OCI-LY3 (cell line): ENCODE results near the gene ROR2.

Source experiments
- H2AFZ ChIP-seq: fragments of 200-600, 300-600 bp; shearing (Covaris generic); 2 replicates; pipeline ENCODE4 v1.6.0; 2014; ENCODE audit warnings: antibody characterized with exemption, low read depth, low read length
- H3K27ac ChIP-seq: fragments of 200-600, 300-600 bp; sonication (generic); 2 replicates; pipeline ENCODE4 v1.5.1; 2014; ENCODE audit warnings: mild to moderate bottlenecking, low read length, moderate library complexity, mixed read lengths
- H3K27me3 ChIP-seq: fragments of 200-600, 300-600 bp; sonication (generic); 2 replicates; pipeline ENCODE4 v1.6.1; 2014; ENCODE audit warnings: low read depth, low read length, mixed read lengths
- H3K36me3 ChIP-seq: fragments of 200-600, 300-600 bp; sonication (generic); replicated peaks from 2 replicates; pipeline ENCODE3; 2014; ENCODE audit warnings: low read depth, low read length, mixed read lengths
- H3K4me1 ChIP-seq: fragments of 300-600, 200-600 bp; sonication (generic); 2 replicates; pipeline ENCODE4 v1.6.1; 2014; ENCODE audit warnings: low read length, mixed read lengths
- H3K4me2 ChIP-seq: fragments of 200-600, 300-600 bp; sonication (generic); 2 replicates; pipeline ENCODE4 v1.6.1; 2014; ENCODE audit warnings: low read length, mixed read lengths
- H3K4me3 ChIP-seq: fragments of 300-600, 200-600 bp; sonication (generic); 2 replicates; pipeline ENCODE4 v1.5.1; 2014; ENCODE audit warnings: antibody characterized with exemption, mild to moderate bottlenecking, low read length, moderate library complexity
- H3K79me2 ChIP-seq: fragments of 300-600, 200-600 bp; shearing (Covaris generic); 2 replicates; pipeline ENCODE4 v1.6.1; 2014; ENCODE audit warnings: mild to moderate bottlenecking, low read length, mixed read lengths
- H3K9ac ChIP-seq: fragments of 300-600, 200-600 bp; shearing (Covaris generic); 2 replicates; pipeline ENCODE4 v1.6.0; 2014; ENCODE audit warnings: mild to moderate bottlenecking, low read length, moderate library complexity
- H3K9me3 ChIP-seq: fragments of 200-600, 300-600 bp; shearing (Covaris generic); 2 replicates; pipeline ENCODE4 v1.6.1; 2014; ENCODE audit warnings: low read length, mixed read lengths; ENCODE audit not compliant: insufficient read depth
- H4K20me1 ChIP-seq: fragments of 200-600, 300-600 bp; sonication (generic); 2 replicates; pipeline ENCODE4 v1.6.1; 2016; ENCODE audit warnings: low read length, mixed read lengths; ENCODE audit not compliant: insufficient read depth
- CTCF ChIP-seq: fragments of 200-600, 300-600 bp; sonication (generic); IDR thresholded peaks from 2 replicates; pipeline ENCODE4 v1.5.1; 2014; ENCODE audit warnings: antibody characterized with exemption, low read length, low read depth
- EZH2phosphoT487 ChIP-seq: fragments of 200-600 bp; shearing (Covaris generic); IDR thresholded peaks from 2 replicates; pipeline ENCODE4 v1.6.1; 2018; ENCODE audit warnings: antibody characterized with exemption, mixed run types, low read depth

Gene ROR2

GRCh38 chr9:91555132-91555531 lies 394.9 kb downstream of the ROR2 start:
- Histone ChIP-seq H3K4me2 (no peak overlapping the region), H4K20me1 (no peaks in the 10 kb centered on the region), H3K79me2 (no peaks in the 10 kb centered on the region), H3K27me3 (peaks cover 20% of the 10 kb centered on the region), H3K9ac (no peak overlapping the region), H3K36me3 (no peaks in the 10 kb centered on the region), H3K27ac (no peak overlapping the region), H2AFZ (no peak overlapping the region), H3K9me3 (no peaks in the 10 kb centered on the region), H3K4me3 (no peak overlapping the region), H3K4me1 (peaks cover 7% of the 10 kb centered on the region)
- no peak for TF ChIP-seq CTCF
- no peak for TF ChIP-seq EZH2phosphoT487

- H3K9me3 ChIP-seq, result no peaks in the 10 kb centered on the region
- H3K79me2 ChIP-seq, result no peaks in the 10 kb centered on the region
- TF ChIP-seq CTCF, result no peak
- TF ChIP-seq EZH2phosphoT487, result no peak
- no peak overlapping the region for H3K27ac ChIP-seq
- H2AFZ ChIP-seq, result no peak overlapping the region
- H4K20me1 ChIP-seq, result no peaks in the 10 kb centered on the region
- H3K4me2 ChIP-seq, result peak overlapping the region; percentile 33; the same call in 1 of the 2 replicates
- H3K27me3 ChIP-seq, result no peaks in the 10 kb centered on the region
- H3K36me3 ChIP-seq, result no peaks in the 10 kb centered on the region
- H3K9ac ChIP-seq, result no peak overlapping the region
- peaks cover 24% of the 10 kb centered on the region for H3K4me1 ChIP-seq
- H3K4me3 ChIP-seq, result no peak overlapping the region
Observed at GRCh38 chr9:91549177-91549576, 400.9 kb downstream of the ROR2 start.

GRCh38 chr9:91547081-91547480 lies 402.9 kb downstream of the ROR2 start:
- no peak overlapping the region for H3K27ac ChIP-seq
- no peak overlapping the region for H3K4me2 ChIP-seq
- TF ChIP-seq EZH2phosphoT487 (no peak), CTCF (no peak)

GRCh38 chr9:91546574-91546973 lies 403.5 kb downstream of the ROR2 start:
- no peaks in the 10 kb centered on the region for H4K20me1 ChIP-seq
- peaks cover 19% of the 10 kb centered on the region for H3K4me1 ChIP-seq
- H3K79me2 ChIP-seq, result no peaks in the 10 kb centered on the region
- no peaks in the 10 kb centered on the region for H3K9me3 ChIP-seq
- no peak overlapping the region for H3K4me2 ChIP-seq
- H3K36me3 ChIP-seq, result no peaks in the 10 kb centered on the region
- H3K4me3 ChIP-seq, result no peak overlapping the region
- no peaks in the 10 kb centered on the region for H3K27me3 ChIP-seq
- H2AFZ ChIP-seq, result no peak overlapping the region
- no peak overlapping the region for H3K27ac ChIP-seq
- TF ChIP-seq CTCF (no peak), EZH2phosphoT487 (no peak)
- no peak overlapping the region for H3K9ac ChIP-seq

More at GRCh38 chr9:91547081-91547480, 402.9 kb downstream of the ROR2 start:
- Histone ChIP-seq H3K9me3 (no peaks in the 10 kb centered on the region), H3K4me3 (no peak overlapping the region), H3K79me2 (no peaks in the 10 kb centered on the region), H3K9ac (no peak overlapping the region), H4K20me1 (no peaks in the 10 kb centered on the region), H2AFZ (no peak overlapping the region), H3K27me3 (no peaks in the 10 kb centered on the region), H3K36me3 (no peaks in the 10 kb centered on the region), H3K4me1 (peaks cover 19% of the 10 kb centered on the region)
